GM21737 (cell line): ENCODE results near the gene GREM1.

Experiments
- ATAC-seq: cut with Tn5 transposase; IDR thresholded peaks from one replicate; pipeline ENCODE4 v1.9.1; 2021; ENCODE audit warnings: mild to moderate bottlenecking, moderate library complexity; ENCODE audit not compliant: unreplicated experiment

GREM1 gene

GRCh38 chr15:32778391-32779176 is 60.8 kb downstream of the GREM1 start:
- ATAC-seq, result no peak

- no peak for ATAC-seq
Observed at GRCh38 chr15:32781781-32782180, 64.0 kb downstream of the GREM1 start.

DNA sequence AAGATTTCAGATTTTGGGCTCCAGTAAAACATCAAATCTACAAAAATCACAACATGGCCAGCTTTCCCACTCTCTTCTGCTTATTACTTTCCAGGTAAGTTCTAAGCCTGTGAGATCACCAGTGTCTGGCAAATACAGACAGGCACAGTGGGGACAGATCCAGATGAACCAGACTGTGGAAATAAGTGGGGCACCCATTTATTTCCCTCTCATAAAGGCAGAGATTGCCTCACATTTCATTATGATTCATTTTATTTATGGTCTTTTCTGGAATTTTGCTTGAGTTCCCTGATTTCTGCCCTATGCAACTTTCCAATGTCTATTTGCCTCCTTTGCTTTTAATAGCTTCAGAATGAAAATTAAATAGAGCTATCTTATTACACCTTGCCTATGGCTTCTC is 66.8 kb downstream of the GREM1 start:
- no peak for ATAC-seq

DNA sequence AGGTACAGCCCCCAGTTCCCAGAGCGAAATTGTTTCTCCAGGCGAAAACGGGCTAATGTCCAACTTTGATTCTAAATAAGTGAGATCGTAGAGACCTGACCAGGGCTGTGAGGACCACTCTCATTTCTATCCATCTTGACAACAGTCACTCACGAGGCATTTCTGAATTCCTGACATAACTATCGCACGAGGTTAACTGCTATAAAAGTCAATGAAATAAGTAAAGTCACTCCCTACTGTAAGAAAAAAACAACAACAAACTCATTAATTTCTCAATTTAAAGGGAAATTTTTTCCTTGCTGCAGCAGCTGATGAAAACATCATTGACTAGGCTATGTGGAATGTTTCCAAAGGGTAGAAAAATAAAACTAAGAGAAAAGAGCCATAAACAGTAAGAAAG is 69.1 kb downstream of the GREM1 start:
- ATAC-seq, result no peak

GRCh38 chr15:32787949-32788348 is 70.1 kb downstream of the GREM1 start:
- no peak for ATAC-seq

DNA sequence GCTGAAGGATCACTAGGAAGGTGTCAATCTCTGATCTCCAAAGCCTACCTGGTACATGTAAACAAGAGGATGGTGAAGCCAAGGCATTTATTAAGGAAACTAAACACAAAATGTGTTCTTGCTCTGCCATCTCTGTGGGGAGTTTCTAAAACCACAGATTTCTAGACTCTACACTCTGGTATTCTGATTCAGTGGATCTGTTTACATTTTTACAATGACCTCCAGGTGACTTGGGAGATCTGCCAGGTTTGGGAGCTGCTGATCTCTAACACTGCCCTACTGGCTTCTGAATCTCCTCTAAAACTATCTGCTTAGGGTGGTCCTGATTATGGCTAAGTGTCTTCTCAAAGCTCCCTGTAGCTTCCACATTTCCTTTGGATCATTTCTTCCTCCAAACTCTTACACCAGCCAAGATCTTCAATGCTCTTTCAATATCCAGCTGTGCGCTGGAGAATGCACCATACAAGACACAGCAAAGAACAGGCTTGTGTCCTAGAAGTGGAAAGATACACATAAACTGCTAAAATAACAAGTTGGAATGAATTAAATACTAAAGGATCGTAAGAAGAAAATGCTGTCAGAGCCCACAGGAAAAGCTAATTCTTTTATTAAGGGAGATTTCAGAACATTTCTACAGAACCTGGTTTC is 72.7 kb downstream of the GREM1 start:
- no peak for ATAC-seq

GRCh38 chr15:32792436-32792835 is 74.6 kb downstream of the GREM1 start:
- no peak for ATAC-seq
